ENCODE measurements around the gene CTIF. TPM values are rescaled to one million over a fixed set of nuclear protein-coding genes. Genes with fewer than 3 reads are reported as not detected.

The CTIF gene
- total and polyA plus RNA-seq, 2 experiments from 2014 or later = 22.1 to 27.9 TPM

DNA sequence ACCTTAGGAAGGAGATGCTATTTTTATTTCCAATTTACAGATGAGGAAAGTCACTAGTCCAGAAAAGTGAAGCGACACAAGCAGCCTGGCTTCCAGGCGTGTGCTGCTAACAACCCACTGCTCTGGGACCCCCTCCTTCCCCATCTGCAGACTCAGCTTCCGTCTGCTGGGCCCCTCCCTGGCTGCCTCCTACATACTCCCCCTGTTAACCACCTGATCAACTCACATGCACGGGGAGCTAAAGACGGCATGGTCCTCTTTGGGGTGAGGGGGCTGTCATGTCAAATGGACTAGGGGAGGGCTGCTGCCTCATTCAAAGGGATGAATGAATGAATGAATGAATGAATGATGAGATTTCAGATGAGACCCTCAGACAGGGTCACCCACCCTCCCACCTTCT lies 184.2 kb downstream of the CTIF start:
- Histone ChIP-seq H3K27ac (no peak overlapping the region), H3K79me2 (no peaks in the 10 kb centered on the region), H3K4me2 (no peak overlapping the region), H3K9me2 (replicated peaks; ENCODE audit: insufficient read depth) (no peaks in the 10 kb centered on the region), H3K9me3 (ENCODE audit: low read depth) (no peaks in the 10 kb centered on the region), H3K4me3 (no peak overlapping the region), H3K4me1 (ENCODE audit: insufficient read depth) (peaks cover 4% of the 10 kb centered on the region), H3K27me3 (no peaks in the 10 kb centered on the region), H3K36me3 (replicated peaks; ENCODE audit: insufficient read depth, low read depth) (no peaks in the 10 kb centered on the region), H4K20me1 (ENCODE audit: insufficient read depth, poor library complexity, severe bottlenecking) (no peaks in the 10 kb centered on the region), H2AFZ (no peak overlapping the region)
- no peak for DNase-seq (ENCODE audit: low spot score)
- TF ChIP-seq, protein P1, sequence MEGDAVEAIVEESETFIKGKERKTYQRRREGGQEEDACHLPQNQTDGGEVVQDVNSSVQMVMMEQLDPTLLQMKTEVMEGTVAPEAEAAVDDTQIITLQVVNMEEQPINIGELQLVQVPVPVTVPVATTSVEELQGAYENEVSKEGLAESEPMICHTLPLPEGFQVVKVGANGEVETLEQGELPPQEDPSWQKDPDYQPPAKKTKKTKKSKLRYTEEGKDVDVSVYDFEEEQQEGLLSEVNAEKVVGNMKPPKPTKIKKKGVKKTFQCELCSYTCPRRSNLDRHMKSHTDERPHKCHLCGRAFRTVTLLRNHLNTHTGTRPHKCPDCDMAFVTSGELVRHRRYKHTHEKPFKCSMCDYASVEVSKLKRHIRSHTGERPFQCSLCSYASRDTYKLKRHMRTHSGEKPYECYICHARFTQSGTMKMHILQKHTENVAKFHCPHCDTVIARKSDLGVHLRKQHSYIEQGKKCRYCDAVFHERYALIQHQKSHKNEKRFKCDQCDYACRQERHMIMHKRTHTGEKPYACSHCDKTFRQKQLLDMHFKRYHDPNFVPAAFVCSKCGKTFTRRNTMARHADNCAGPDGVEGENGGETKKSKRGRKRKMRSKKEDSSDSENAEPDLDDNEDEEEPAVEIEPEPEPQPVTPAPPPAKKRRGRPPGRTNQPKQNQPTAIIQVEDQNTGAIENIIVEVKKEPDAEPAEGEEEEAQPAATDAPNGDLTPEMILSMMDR (IDR thresholded peaks at IDR 0.05; ENCODE audit: poor library complexity) = no peak
- no peak for TF ChIP-seq EZH2phosphoT487 (IDR thresholded peaks at IDR 0.05; ENCODE audit: low read depth, severe bottlenecking, unreplicated experiment)
- TF ChIP-seq EZH2 (IDR thresholded peaks at IDR 0.05; ENCODE audit: borderline replicate concordance) = no peak
- 91% methylated on average over 5 of the region's 5 CpGs for WGBS (ENCODE audit: low lambda C conversion rate, missing lambda C conversion rate)

- WGBS (ENCODE audit: low lambda C conversion rate, missing lambda C conversion rate) = 98% methylated on average over 2 of the region's 2 CpGs
- H3K79me2 ChIP-seq = no peaks in the 10 kb centered on the region
- peaks cover 4% of the 10 kb centered on the region for H3K4me1 ChIP-seq (ENCODE audit: insufficient read depth)
- H3K9me2 ChIP-seq (replicated peaks; ENCODE audit: insufficient read depth) = no peaks in the 10 kb centered on the region
- no peak overlapping the region for H3K4me3 ChIP-seq
- no peak overlapping the region for H2AFZ ChIP-seq
- H3K4me2 ChIP-seq = no peak overlapping the region
- H3K36me3 ChIP-seq (replicated peaks; ENCODE audit: insufficient read depth, low read depth) = no peaks in the 10 kb centered on the region
- no peak for DNase-seq (ENCODE audit: low spot score)
- TF ChIP-seq, protein P1 (IDR thresholded peaks at IDR 0.05; ENCODE audit: poor library complexity) = no peak
- no peaks in the 10 kb centered on the region for H3K9me3 ChIP-seq (ENCODE audit: low read depth)
- no peaks in the 10 kb centered on the region for H4K20me1 ChIP-seq (ENCODE audit: insufficient read depth, poor library complexity, severe bottlenecking)
- no peaks in the 10 kb centered on the region for H3K27me3 ChIP-seq
- no peak overlapping the region for H3K27ac ChIP-seq
These were observed 185.0 kb downstream of the CTIF start for GRCh38 chr18:48723837-48724236.

- TF ChIP-seq, protein P1 (IDR thresholded peaks at IDR 0.05; ENCODE audit: poor library complexity) = no peak
- TF ChIP-seq EZH2phosphoT487 (IDR thresholded peaks at IDR 0.05; ENCODE audit: low read depth, severe bottlenecking, unreplicated experiment) (no peak), EZH2 (IDR thresholded peaks at IDR 0.05; ENCODE audit: borderline replicate concordance) (no peak)
- Histone ChIP-seq H3K27me3 (no peaks in the 10 kb centered on the region), H3K4me1 (ENCODE audit: insufficient read depth) (peaks cover 4% of the 10 kb centered on the region), H3K9me2 (replicated peaks; ENCODE audit: insufficient read depth) (no peaks in the 10 kb centered on the region), H3K9me3 (ENCODE audit: low read depth) (no peaks in the 10 kb centered on the region), H3K36me3 (replicated peaks; ENCODE audit: insufficient read depth, low read depth) (no peaks in the 10 kb centered on the region), H3K79me2 (no peaks in the 10 kb centered on the region), H3K4me2 (no peak overlapping the region), H2AFZ (no peak overlapping the region), H4K20me1 (ENCODE audit: insufficient read depth, poor library complexity, severe bottlenecking) (no peaks in the 10 kb centered on the region), H3K27ac (no peak overlapping the region), H3K4me3 (no peak overlapping the region)
- WGBS (ENCODE audit: low lambda C conversion rate, missing lambda C conversion rate) = 93% methylated on average over 4 of the region's 4 CpGs
- DNase-seq (ENCODE audit: low spot score) = no peak
These were observed 185.6 kb downstream of the CTIF start for GRCh38 chr18:48724442-48724841.

GRCh38 chr18:48724939-48725338 lies 186.1 kb downstream of the CTIF start:
- 88% methylated on average over 5 of the region's 5 CpGs for WGBS (ENCODE audit: low lambda C conversion rate, missing lambda C conversion rate)
- no peak overlapping the region for H2AFZ ChIP-seq
- no peaks in the 10 kb centered on the region for H3K79me2 ChIP-seq
- no peaks in the 10 kb centered on the region for H3K9me3 ChIP-seq (ENCODE audit: low read depth)
- no peak overlapping the region for H3K4me2 ChIP-seq
- H3K4me1 ChIP-seq (ENCODE audit: insufficient read depth) = peaks cover 3% of the 10 kb centered on the region
- DNase-seq (ENCODE audit: low spot score) = no peak
- no peaks in the 10 kb centered on the region for H3K27me3 ChIP-seq
- H4K20me1 ChIP-seq (ENCODE audit: insufficient read depth, poor library complexity, severe bottlenecking) = no peaks in the 10 kb centered on the region
- H3K36me3 ChIP-seq (replicated peaks; ENCODE audit: insufficient read depth, low read depth) = no peaks in the 10 kb centered on the region
- H3K27ac ChIP-seq = no peak overlapping the region
- TF ChIP-seq, protein P1 (IDR thresholded peaks at IDR 0.05; ENCODE audit: poor library complexity) = no peak
- TF ChIP-seq EZH2phosphoT487 (IDR thresholded peaks at IDR 0.05; ENCODE audit: low read depth, severe bottlenecking, unreplicated experiment) (no peak), EZH2 (IDR thresholded peaks at IDR 0.05; ENCODE audit: borderline replicate concordance) (no peak)
- H3K4me3 ChIP-seq = no peak overlapping the region
- H3K9me2 ChIP-seq (replicated peaks; ENCODE audit: insufficient read depth) = no peaks in the 10 kb centered on the region

Data from hepatocyte (in vitro differentiated cells).